ENCODE results near the gene MTHFD1. TPM values are rescaled to one million over a fixed set of nuclear protein-coding genes. Genes with fewer than 3 reads are reported as not detected.

MTHFD1 gene
- total RNA-seq, 4 donors from 2014 or later = 34.5 to 54.5 (median 38.6) TPM

GRCh38 chr14:64496764-64497163 is 108.6 kb downstream of the MTHFD1 start:
- H3K4me3 ChIP-seq = no peak overlapping the region
- H3K36me3 ChIP-seq = peaks cover 0 to 27% of the 10 kb centered on the region in 2 donors
- no peak for ATAC-seq
- TF ChIP-seq EP300 (IDR thresholded peaks at IDR 0.05) (no peak), CTCF (IDR thresholded peaks at IDR 0.05) (no peak), POLR2A (IDR thresholded peaks at IDR 0.05) (no peak), POLR2AphosphoS5 (IDR thresholded peaks at IDR 0.05) (no peak)
- no peaks in the 10 kb centered on the region for H3K27me3 ChIP-seq
- H3K9me3 ChIP-seq = no peaks in the 10 kb centered on the region
- peaks cover 0 to 26% (median 6%) of the 10 kb centered on the region in 3 donors for H3K4me1 ChIP-seq
- H3K27ac ChIP-seq = no peak overlapping the region

- TF ChIP-seq EP300 (IDR thresholded peaks at IDR 0.05) (no peak), POLR2A (IDR thresholded peaks at IDR 0.05) (no peak), POLR2AphosphoS5 (IDR thresholded peaks at IDR 0.05) (no peak), CTCF (IDR thresholded peaks at IDR 0.05) (no peak)
- no peak overlapping the region for H3K4me3 ChIP-seq
- H3K9me3 ChIP-seq = no peaks in the 10 kb centered on the region
- H3K27ac ChIP-seq = peak overlapping the region in 1 of 4 donors; percentile 99
- no peaks in the 10 kb centered on the region for H3K27me3 ChIP-seq
- peaks cover 3 to 37% (median 15%) of the 10 kb centered on the region in 3 donors for H3K4me1 ChIP-seq
- peaks cover 0 to 17% of the 10 kb centered on the region in 2 donors for H3K36me3 ChIP-seq
- no peak for ATAC-seq
- WGBS, 2 donors (ENCODE audit: low coverage in 1 of 2) = 67 to 100% methylated on average over 1 of the region's 1 CpG
These were observed 111.9 kb downstream of the MTHFD1 start for GRCh38 chr14:64500088-64500487.

GRCh38 chr14:64501411-64502171 is 113.4 kb downstream of the MTHFD1 start:
- H3K9me3 ChIP-seq = no peaks in the 10 kb centered on the region
- H3K27me3 ChIP-seq = no peaks in the 10 kb centered on the region
- peaks cover 0 to 5% of the 10 kb centered on the region in 2 donors for H3K36me3 ChIP-seq
- peak overlapping the region; percentile 96 to 99 (median 98) for H3K27ac ChIP-seq
- ATAC-seq = peak; percentile 37
- TF ChIP-seq POLR2AphosphoS5 (IDR thresholded peaks at IDR 0.05) = peak; percentile 87
- peak in 3 of 4 experiments; percentile 7 to 45 (median 41) for TF ChIP-seq CTCF (IDR thresholded peaks at IDR 0.05)
- peak; percentile 28 to 54 for TF ChIP-seq POLR2A (IDR thresholded peaks at IDR 0.05)
- no peak for TF ChIP-seq EP300 (IDR thresholded peaks at IDR 0.05)
- peaks cover 3 to 47% (median 21%) of the 10 kb centered on the region in 3 donors for H3K4me1 ChIP-seq
- peak overlapping the region in 1 of 2 donors; percentile 87 for H3K4me3 ChIP-seq
- WGBS, 2 donors (ENCODE audit: low coverage in 1 of 2) = 37 to 44% methylated on average over 6 of the region's 8 CpGs

- Histone ChIP-seq H3K36me3 (peaks cover 0 to 5% of the 10 kb centered on the region in 2 donors), H3K4me3 (peak overlapping the region; percentile 87 to 88), H3K27me3 (no peaks in the 10 kb centered on the region), H3K27ac (peak overlapping the region; percentile 96 to 99 (median 98)), H3K9me3 (no peaks in the 10 kb centered on the region), H3K4me1 (peaks cover 3 to 55% (median 24%) of the 10 kb centered on the region in 3 donors)
- WGBS, 2 donors (ENCODE audit: low coverage in 1 of 2) = 40 to 53% methylated on average over 2 to 6 of the region's 6 CpGs
- ATAC-seq = no peak
- TF ChIP-seq CTCF (IDR thresholded peaks at IDR 0.05) (no peak), POLR2A (IDR thresholded peaks at IDR 0.05) (no peak), EP300 (IDR thresholded peaks at IDR 0.05) (no peak), POLR2AphosphoS5 (IDR thresholded peaks at IDR 0.05) (no peak)
These were observed 114.3 kb downstream of the MTHFD1 start for GRCh38 chr14:64502456-64502855.

All from gastroesophageal sphincter (tissue), 4 donors.